Erythroblast (primary cell): ENCODE results near the gene NUP153.

Source experiments
- GATA1 ChIP-seq: IDR thresholded peaks from 2 replicates; pipeline ENCODE4 v1.6.1; 2011; ENCODE audit warnings: low read depth, mild to moderate bottlenecking, control low read depth, low read length, moderate library complexity
- POLR2A ChIP-seq: IDR thresholded peaks from 2 replicates; pipeline ENCODE4 v1.6.1; 2011; ENCODE audit warnings: mild to moderate bottlenecking, low read length

DNA sequence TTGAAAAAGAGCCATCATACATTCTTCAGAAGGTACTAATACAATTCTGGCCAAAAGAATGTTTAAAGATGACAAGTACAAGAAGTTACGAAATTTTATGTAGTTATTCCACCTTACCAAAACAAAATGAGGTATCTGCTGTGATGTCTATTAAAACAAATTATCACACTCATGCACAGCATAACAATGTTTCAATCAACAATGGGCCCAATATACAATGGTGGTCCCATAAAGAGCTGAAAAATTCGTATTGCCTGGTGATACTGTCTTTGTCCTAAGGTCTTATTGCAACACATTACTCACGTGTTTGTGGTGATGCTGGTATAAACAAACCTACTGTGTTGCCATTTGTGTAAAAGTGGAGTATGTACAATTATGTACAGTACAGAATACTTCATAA, 3.6 kb upstream of the NUP153 start:
- TF ChIP-seq POLR2A (no peak), GATA1 (no peak)
